Neuronal stem cell (in vitro differentiated cells): Measurements from ENCODE around the gene HOXD10.

Experiments used
- DNase-seq: peaks from one replicate; pipeline ENCODE4 v3.0.0-alpha.2; 2013; ENCODE audit warnings: low spot score
- H2AFZ ChIP-seq: one replicate; pipeline ENCODE4 v1.6.1; 2013; ENCODE audit warnings: mild to moderate bottlenecking, low read length, inconsistent platforms
- H2AK5ac ChIP-seq: 2 replicates; pipeline ENCODE4 v1.6.1; 2013; ENCODE audit warnings: low read depth, mild to moderate bottlenecking, inconsistent platforms, low read length, moderate library complexity, mixed read lengths
- H2BK120ac ChIP-seq: 2 replicates; pipeline ENCODE4 v1.6.1; 2013; ENCODE audit warnings: low read depth, mild to moderate bottlenecking, inconsistent platforms, low read length, moderate library complexity, mixed read lengths
- H2BK12ac ChIP-seq: one replicate; pipeline ENCODE4 v1.6.1; 2013; ENCODE audit warnings: low read length, inconsistent platforms
- H2BK15ac ChIP-seq: 2 replicates; pipeline ENCODE4 v1.6.1; 2013; ENCODE audit warnings: mild to moderate bottlenecking, low read length, inconsistent platforms, mixed read lengths
- H2BK5ac ChIP-seq: one replicate; pipeline ENCODE4 v1.6.1; 2013; ENCODE audit warnings: inconsistent platforms, mild to moderate bottlenecking, low read length, moderate library complexity
- H3K14ac ChIP-seq: one replicate; pipeline ENCODE4 v1.6.1; 2013; ENCODE audit warnings: low read length, inconsistent platforms
- H3K18ac ChIP-seq: 2 replicates; pipeline ENCODE4 v1.6.1; 2013; ENCODE audit warnings: low read length, inconsistent platforms
- H3K23ac ChIP-seq: 2 replicates; pipeline ENCODE4 v1.6.1; 2013; ENCODE audit warnings: low read depth, mild to moderate bottlenecking, mixed read lengths, low read length, inconsistent platforms; ENCODE audit not compliant: poor library complexity
- H3K27ac ChIP-seq: replicated peaks from 3 replicates; pipeline ENCODE4 v1.5.1; 2013; ENCODE audit warnings: low read length, inconsistent platforms
- H3K27me3 ChIP-seq, 3 experiments: 2 replicates each; pipeline ENCODE4 v1.6.1; 2013; ENCODE audit warnings: low read length in 3 of 3, mild to moderate bottlenecking in 2 of 3, inconsistent platforms in 1 of 3, low read depth in 1 of 3, mixed read lengths in 1 of 3, moderate library complexity in 1 of 3; ENCODE audit not compliant: control insufficient read depth in 3 of 3, insufficient read depth in 3 of 3
- H3K36me3 ChIP-seq, 2 donors: replicated peaks in 1 of 2; 2 replicates each; pipeline ENCODE4 v1.6.1; 2013; ENCODE audit warnings: low read length in 2 of 2; ENCODE audit not compliant: control insufficient read depth in 2 of 2, insufficient read depth in 2 of 2
- H3K4ac ChIP-seq: 2 replicates; pipeline ENCODE4 v1.6.1; 2013; ENCODE audit warnings: inconsistent platforms, mild to moderate bottlenecking, low read length, moderate library complexity
- H3K4me1 ChIP-seq, 2 donors: 1 replicate in 1 of 2; 2 replicates in 1 of 2; pipeline ENCODE4 v1.6.1; 2013; ENCODE audit warnings: low read length in 2 of 2, low read depth in 1 of 2; ENCODE audit not compliant: control insufficient read depth in 2 of 2, insufficient read depth in 1 of 2
- H3K4me2 ChIP-seq: one replicate; pipeline ENCODE4 v1.6.1; 2013; ENCODE audit warnings: mild to moderate bottlenecking, low read length, inconsistent platforms; ENCODE audit not compliant: insufficient read depth, poor library complexity, severe bottlenecking
- H3K4me3 ChIP-seq, 2 donors: 2 replicates each; pipeline ENCODE4 v1.5.1; 2013; ENCODE audit warnings: low read length in 2 of 2, mild to moderate bottlenecking in 2 of 2, inconsistent platforms in 1 of 2, moderate library complexity in 1 of 2
- H3K79me1 ChIP-seq: one replicate; pipeline ENCODE4 v1.6.1; 2013; ENCODE audit warnings: low read depth, mild to moderate bottlenecking, inconsistent platforms, low read length, moderate library complexity
- H3K9ac ChIP-seq: one replicate; pipeline ENCODE4 v1.6.1; 2013; ENCODE audit warnings: mild to moderate bottlenecking, low read depth, low read length, inconsistent platforms; ENCODE audit not compliant: poor library complexity
- H3K9me3 ChIP-seq, 2 donors: replicated peaks in 1 of 2; 2 replicates each; pipeline versions ENCODE3 to v1.6.1; 2013; ENCODE audit warnings: low read length in 2 of 2, mild to moderate bottlenecking in 2 of 2, inconsistent platforms in 1 of 2, low read depth in 1 of 2, mixed read lengths in 1 of 2, moderate library complexity in 1 of 2; ENCODE audit not compliant: control insufficient read depth in 2 of 2, insufficient read depth in 1 of 2
- H4K8ac ChIP-seq: one replicate; pipeline ENCODE4 v1.6.1; 2013; ENCODE audit warnings: low read depth, mild to moderate bottlenecking, inconsistent platforms, low read length, moderate library complexity
- H4K91ac ChIP-seq: one replicate; pipeline ENCODE4 v1.6.1; 2013; ENCODE audit warnings: low read length, low read depth, mild to moderate bottlenecking, inconsistent platforms; ENCODE audit not compliant: poor library complexity
- WGBS, 2 donors: extraction: QIAGEN DNeasy Blood & Tissue Kit; methylation state at CpG; one replicate each; pipeline ENCODE4 v1.1.7; 2013; ENCODE audit warnings: missing lambda C conversion rate in 2 of 2, mixed read lengths in 1 of 2; ENCODE audit not compliant: insufficient read length in 2 of 2, insufficient replicate concordance in 1 of 2; ENCODE audit errors: extremely low coverage in 2 of 2; 5-methylcytosine and 5-hydroxymethylcytosine counted together

HOXD10 gene

DNA sequence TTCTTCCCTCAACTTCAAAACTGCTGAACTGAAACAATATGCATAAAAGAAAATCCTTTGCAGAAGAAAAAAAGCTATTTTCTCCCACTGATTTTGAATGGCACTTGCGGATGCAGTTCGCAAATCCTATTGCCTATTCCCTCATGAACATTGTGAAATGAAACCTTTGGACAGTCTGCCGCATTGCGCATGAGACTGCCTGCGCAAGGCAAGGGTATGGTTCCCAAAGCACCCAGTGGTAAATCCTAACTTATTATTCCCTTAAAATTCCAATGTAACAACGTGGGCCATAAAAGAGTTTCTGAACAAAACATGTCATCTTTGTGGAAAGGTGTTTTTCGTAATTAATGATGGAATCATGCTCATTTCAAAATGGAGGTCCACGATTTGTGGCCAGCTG lies 21.3 kb downstream of the HOXD10 start:
- H3K79me1 ChIP-seq, result no peaks in the 10 kb centered on the region
- no peak overlapping the region for H2BK15ac ChIP-seq
- no peak overlapping the region for H3K14ac ChIP-seq
- no peak overlapping the region for H2AK5ac ChIP-seq
- H3K4me3 ChIP-seq, result no peak overlapping the region
- no peak overlapping the region for H3K23ac ChIP-seq
- no peak overlapping the region for H4K91ac ChIP-seq
- H2BK120ac ChIP-seq, result no peak overlapping the region
- H3K18ac ChIP-seq, result no peak overlapping the region
- peaks cover 38 to 97% (median 95%) of the 10 kb centered on the region in 3 experiments for H3K27me3 ChIP-seq
- no peak overlapping the region for H3K9ac ChIP-seq
- H3K4ac ChIP-seq, result no peak overlapping the region
- H4K8ac ChIP-seq, result no peak overlapping the region
- no peaks in the 10 kb centered on the region for H3K36me3 ChIP-seq
- no peak overlapping the region for H3K4me2 ChIP-seq
- H3K9me3 ChIP-seq, result peaks cover 9 to 17% of the 10 kb centered on the region in 2 donors
- peaks cover 0 to 2% of the 10 kb centered on the region in 2 donors for H3K4me1 ChIP-seq
- H3K27ac ChIP-seq, result no peak overlapping the region
- WGBS, 2 donors, result no CpG with 5 or more reads among the region's 8 CpGs
- no peak for DNase-seq
- H2BK12ac ChIP-seq, result no peak overlapping the region
- no peak overlapping the region for H2AFZ ChIP-seq
- H2BK5ac ChIP-seq, result no peak overlapping the region

DNA sequence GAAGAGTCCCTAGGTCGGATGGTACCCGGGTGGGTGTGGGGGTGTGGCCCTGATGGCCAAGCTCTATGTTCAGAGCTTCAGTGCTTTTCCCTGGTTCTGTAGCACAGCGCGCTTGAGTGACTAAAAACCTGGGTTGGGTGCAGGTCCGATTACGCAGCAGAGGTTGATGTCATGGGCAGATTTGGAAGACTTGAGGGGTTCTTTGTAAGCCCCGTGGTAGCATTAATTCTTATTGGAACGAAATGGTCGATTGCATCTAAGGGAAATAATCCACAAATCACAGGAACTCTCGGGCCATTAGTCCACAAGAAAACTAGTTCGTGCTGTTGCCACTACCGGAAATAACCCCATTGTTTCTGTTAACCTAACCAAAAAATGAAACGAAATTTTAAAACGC lies 21.9 kb downstream of the HOXD10 start:
- Histone ChIP-seq H3K18ac (no peak overlapping the region), H2BK15ac (no peak overlapping the region), H3K4ac (no peak overlapping the region), H3K79me1 (no peaks in the 10 kb centered on the region), H3K9me3 (peaks cover 9 to 17% of the 10 kb centered on the region in 2 donors), H3K27me3 (peaks cover 36 to 97% (median 95%) of the 10 kb centered on the region in 3 experiments), H4K8ac (no peak overlapping the region), H2BK12ac (no peak overlapping the region), H2AFZ (no peak overlapping the region), H3K36me3 (no peaks in the 10 kb centered on the region), H2BK5ac (no peak overlapping the region), H3K4me2 (no peak overlapping the region), H4K91ac (no peak overlapping the region), H3K9ac (no peak overlapping the region), H2AK5ac (no peak overlapping the region), H3K27ac (no peak overlapping the region), H3K4me3 (no peak overlapping the region), H2BK120ac (no peak overlapping the region), H3K4me1 (peaks cover 0 to 2% of the 10 kb centered on the region in 2 donors), H3K14ac (no peak overlapping the region), H3K23ac (no peak overlapping the region)
- no peak for DNase-seq
- no CpG with 5 or more reads among the region's 14 CpGs for WGBS, 2 donors

DNA sequence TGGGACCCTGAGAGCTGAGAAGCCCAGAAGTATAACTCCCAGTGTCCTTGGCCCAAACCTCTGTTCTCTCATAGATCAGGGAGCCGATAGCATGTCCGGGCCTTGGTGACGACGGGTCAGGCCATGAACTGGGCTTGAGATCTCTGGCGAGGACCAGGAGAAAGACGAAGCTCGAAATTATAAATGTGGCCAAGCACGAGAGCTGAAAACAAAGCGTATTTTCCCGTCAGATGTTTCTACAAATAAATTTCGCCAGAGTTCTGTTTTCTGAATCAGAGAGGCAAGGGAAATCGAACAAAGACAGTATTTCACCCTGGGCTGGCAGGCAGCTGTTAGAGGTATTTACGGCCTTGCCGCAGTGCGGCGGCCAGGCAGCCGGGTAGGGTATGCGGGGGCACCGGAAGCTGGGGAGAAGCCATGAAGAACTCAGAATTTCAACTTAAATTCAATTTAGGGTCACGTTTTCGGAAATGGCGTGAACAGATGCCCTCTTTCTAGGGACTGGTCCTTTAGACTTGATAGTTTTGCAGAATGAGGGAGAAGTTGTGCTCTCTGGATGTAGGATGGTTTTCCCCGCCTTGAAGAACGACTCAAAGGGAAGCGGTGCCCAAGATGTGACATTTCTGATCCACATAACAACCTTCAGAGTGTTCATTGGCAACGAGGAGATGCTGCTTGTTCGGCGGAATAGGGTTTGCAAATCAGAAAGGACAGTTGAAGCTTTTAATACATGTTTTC lies 22.5 kb downstream of the HOXD10 start:
- H2BK120ac ChIP-seq, result no peak overlapping the region
- H2BK12ac ChIP-seq, result no peak overlapping the region
- H2BK5ac ChIP-seq, result no peak overlapping the region
- H2AFZ ChIP-seq, result peak overlapping the region; percentile 10
- no peak overlapping the region for H4K8ac ChIP-seq
- no peaks in the 10 kb centered on the region for H3K79me1 ChIP-seq
- H2BK15ac ChIP-seq, result no peak overlapping the region
- no peak for DNase-seq
- no peak overlapping the region for H3K18ac ChIP-seq
- no peak overlapping the region for H3K14ac ChIP-seq
- peaks cover 9 to 17% of the 10 kb centered on the region in 2 donors for H3K9me3 ChIP-seq
- WGBS, 2 donors, result no CpG with 5 or more reads among the region's 28 CpGs
- H2AK5ac ChIP-seq, result no peak overlapping the region
- H3K4me2 ChIP-seq, result no peak overlapping the region
- H3K4me3 ChIP-seq, result no peak overlapping the region
- peaks cover 35 to 97% (median 94%) of the 10 kb centered on the region in 3 experiments for H3K27me3 ChIP-seq
- H3K23ac ChIP-seq, result no peak overlapping the region
- H3K4me1 ChIP-seq, result peaks cover 0 to 2% of the 10 kb centered on the region in 2 donors
- H3K9ac ChIP-seq, result no peak overlapping the region
- no peak overlapping the region for H4K91ac ChIP-seq
- H3K4ac ChIP-seq, result no peak overlapping the region
- H3K27ac ChIP-seq, result no peak overlapping the region
- no peaks in the 10 kb centered on the region for H3K36me3 ChIP-seq

DNA sequence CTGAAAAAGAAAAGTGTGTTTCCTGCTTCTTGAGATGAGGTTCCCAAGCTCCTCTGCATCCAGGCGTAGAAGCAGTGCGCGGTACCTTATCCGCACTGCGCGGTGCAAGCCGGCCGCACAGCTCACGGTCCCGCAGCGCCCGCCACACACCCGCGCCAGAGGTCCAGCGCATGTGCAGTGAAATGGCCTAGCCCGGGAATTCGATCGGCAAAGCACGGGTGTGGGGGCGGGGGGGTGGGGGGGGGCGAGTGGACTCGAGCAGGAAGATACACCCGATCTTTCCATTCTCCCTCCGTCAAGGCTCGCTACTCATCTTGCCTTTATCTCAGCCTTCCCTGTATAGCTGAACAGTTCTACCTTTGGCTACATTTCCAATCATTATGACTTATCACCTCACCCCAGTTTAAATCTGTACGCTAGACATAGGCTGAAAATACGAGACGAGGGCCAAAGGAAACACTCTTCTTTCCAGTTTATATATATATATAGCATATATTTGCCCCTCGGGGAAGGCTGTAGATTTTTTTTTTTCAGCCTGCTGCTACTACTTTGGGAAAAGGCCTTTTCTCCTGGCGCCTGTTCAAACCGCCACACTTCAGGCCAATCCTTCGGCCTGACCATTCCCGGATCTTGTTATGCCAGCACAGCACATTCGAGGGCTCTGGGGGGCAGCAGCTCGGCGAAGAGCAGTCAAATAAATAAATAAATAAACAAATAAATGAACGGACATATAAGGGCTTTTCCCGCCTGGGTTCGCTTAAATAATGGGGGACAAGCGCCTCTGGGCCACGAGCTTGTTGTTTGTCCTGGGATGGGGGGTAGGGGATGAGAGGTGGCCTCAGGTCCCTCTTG lies 23.3 kb downstream of the HOXD10 start:
- WGBS, 2 donors, result no CpG with 5 or more reads among the region's 41 CpGs
- Histone ChIP-seq H3K4ac (no peak overlapping the region), H3K23ac (peak overlapping the region; percentile 5), H4K91ac (no peak overlapping the region), H3K9ac (no peak overlapping the region), H2BK5ac (no peak overlapping the region), H3K79me1 (no peaks in the 10 kb centered on the region), H2BK15ac (no peak overlapping the region), H2AFZ (peak overlapping the region; percentile 99), H3K4me3 (peak overlapping the region in 1 of 2 donors; percentile 50), H3K4me1 (peaks cover 0 to 2% of the 10 kb centered on the region in 2 donors), H3K9me3 (peaks cover 9 to 17% of the 10 kb centered on the region in 2 donors), H3K27ac (no peak overlapping the region), H3K4me2 (peak overlapping the region; percentile 54), H2AK5ac (no peak overlapping the region), H2BK12ac (no peak overlapping the region), H4K8ac (no peak overlapping the region), H3K27me3 (peaks cover 31 to 95% (median 90%) of the 10 kb centered on the region in 3 experiments), H3K36me3 (no peaks in the 10 kb centered on the region), H3K18ac (peak overlapping the region; percentile 60), H3K14ac (peak overlapping the region; percentile 63), H2BK120ac (no peak overlapping the region)
- DNase-seq, result no peak
